AG04449 (cell line): ENCODE results near the gene MAP3K19.
"Not testable (repeated sequence)": the region's sequence is repeated elsewhere in the genome, so short reads cannot be mapped to it uniquely, and the experiment has no call there.

Source experiments
- CTCF ChIA-PET: fragments of 350-600 bp; formaldehyde crosslinking; extraction: SDS; loops from one replicate; lab custom pipeline; 2021; ENCODE audit warnings: antibody characterized with exemption; lab: Yijun Ruan, JAX
- POLR2A ChIA-PET: fragments of 400-600, 350-600 bp; formaldehyde crosslinking; extraction: SDS; loops from one replicate; lab custom pipeline; 2020; ENCODE audit warnings: antibody characterized with exemption, inconsistent platforms; lab: Yijun Ruan, JAX
- DNase-seq: peaks from one replicate; pipeline ENCODE4 v3.0.0-alpha.2; 2010; ENCODE audit warnings: low read depth, low spot score
- H3K4me3 ChIP-seq: 2 replicates; pipeline ENCODE4 v1.5.1; 2011; ENCODE audit warnings: low read depth, mild to moderate bottlenecking, control low read depth, low read length
- TF ChIP-seq, protein P1 (sequence below): IDR thresholded peaks from one replicate; pipeline ENCODE4 v1.5.1; 2011; ENCODE audit warnings: mild to moderate bottlenecking, moderate library complexity, low read length, control low read depth, inconsistent platforms; ENCODE audit not compliant: insufficient read depth; ENCODE audit errors: missing control alignments

Gene MAP3K19

GRCh38 chr2:135037831-135038230, 9.4 kb downstream of the MAP3K19 start:
- TF ChIP-seq, protein P1, sequence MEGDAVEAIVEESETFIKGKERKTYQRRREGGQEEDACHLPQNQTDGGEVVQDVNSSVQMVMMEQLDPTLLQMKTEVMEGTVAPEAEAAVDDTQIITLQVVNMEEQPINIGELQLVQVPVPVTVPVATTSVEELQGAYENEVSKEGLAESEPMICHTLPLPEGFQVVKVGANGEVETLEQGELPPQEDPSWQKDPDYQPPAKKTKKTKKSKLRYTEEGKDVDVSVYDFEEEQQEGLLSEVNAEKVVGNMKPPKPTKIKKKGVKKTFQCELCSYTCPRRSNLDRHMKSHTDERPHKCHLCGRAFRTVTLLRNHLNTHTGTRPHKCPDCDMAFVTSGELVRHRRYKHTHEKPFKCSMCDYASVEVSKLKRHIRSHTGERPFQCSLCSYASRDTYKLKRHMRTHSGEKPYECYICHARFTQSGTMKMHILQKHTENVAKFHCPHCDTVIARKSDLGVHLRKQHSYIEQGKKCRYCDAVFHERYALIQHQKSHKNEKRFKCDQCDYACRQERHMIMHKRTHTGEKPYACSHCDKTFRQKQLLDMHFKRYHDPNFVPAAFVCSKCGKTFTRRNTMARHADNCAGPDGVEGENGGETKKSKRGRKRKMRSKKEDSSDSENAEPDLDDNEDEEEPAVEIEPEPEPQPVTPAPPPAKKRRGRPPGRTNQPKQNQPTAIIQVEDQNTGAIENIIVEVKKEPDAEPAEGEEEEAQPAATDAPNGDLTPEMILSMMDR = no peak
- no peak overlapping the region for H3K4me3 ChIP-seq
- POLR2A ChIA-PET = no interaction called here
- no peak for DNase-seq
- CTCF ChIA-PET = no interaction called here

DNA sequence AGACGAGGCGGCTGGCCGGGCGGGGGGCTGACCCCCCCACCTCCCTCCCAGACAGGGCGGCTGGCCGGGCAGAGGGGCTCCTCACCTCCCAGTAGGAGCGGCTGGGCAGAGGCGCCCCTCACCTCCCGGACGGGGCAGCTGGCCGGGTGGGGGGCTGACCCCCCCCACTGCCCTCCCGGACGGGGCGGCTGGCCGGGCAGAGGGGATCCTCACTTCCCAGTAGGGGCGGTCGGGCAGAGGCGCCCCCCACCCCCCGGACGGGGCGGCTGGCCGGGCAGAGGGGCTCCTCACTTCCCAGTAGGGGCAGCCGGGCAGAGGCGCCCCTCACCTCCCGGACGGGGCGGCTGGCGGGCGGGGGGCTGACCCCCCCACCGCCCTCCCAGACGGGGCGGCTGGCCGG, 14.0 kb downstream of the MAP3K19 start:
- POLR2A ChIA-PET = not testable (repeated sequence)

DNA sequence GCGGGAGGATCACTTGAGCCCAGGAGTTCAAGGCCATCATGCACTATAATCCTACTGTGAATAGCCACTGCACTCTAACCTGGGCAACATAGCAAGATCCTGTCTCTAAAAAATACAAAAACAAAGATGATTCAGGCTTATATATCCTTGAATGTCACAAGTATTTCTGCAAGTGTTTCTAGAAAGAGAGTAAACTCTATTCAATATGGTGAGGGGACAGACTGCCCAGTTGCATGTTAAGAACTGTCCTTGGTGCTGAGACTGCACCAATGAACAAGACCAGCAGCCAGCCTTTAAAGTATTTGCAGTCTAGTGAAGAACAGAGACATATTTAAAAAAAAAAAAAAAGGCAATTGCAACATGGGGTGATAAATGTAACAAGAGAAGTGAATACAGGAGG, 16.4 kb downstream of the MAP3K19 start:
- DNase-seq = no peak
- ChIA-PET CTCF (interaction anchor here (0.6 kb wide), 1 partner anchor 18 kb away, joined by 3 read pairs; no protein-coding TSS in a partner anchor), POLR2A (no interaction called here)
- TF ChIP-seq, protein P1 = no peak
- no peak overlapping the region for H3K4me3 ChIP-seq

More for the DNA sequence above, 14.0 kb downstream of the MAP3K19 start:
- CTCF ChIA-PET, H3K4me3 ChIP-seq, DNase-seq: not testable (repeated sequence)

DNA sequence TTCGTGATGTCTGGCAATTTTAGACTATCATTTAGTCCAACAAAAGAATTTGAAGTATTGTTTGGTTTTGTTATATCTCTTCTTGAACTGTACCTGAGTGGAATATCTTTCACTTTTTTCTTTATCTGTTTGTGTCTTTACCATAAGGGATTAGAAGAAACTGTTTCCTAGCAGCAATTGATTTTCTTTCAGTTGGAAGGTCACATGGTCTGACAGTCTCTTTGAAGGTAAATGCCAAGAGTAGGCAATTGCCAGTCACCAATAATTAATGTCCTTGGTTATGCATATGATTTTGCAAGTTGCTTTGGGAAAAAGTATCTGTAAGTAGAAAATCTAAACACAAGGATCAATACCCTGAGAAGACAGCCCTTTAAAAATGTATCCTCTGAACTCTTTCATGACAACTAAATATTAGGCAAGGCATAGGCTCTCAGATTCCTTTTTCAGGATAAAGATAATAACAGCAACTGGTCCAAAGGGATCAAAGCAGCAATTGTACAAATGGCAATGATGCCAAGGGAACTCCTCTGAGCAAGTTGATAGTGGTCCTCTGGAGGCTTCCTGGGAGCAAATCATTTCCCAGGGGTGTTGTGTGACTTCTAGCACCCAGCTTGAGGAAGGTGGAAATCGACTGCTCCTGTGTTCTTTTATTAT, 17.6 kb downstream of the MAP3K19 start:
- POLR2A ChIA-PET = no interaction called here
- no peak for DNase-seq
- TF ChIP-seq, protein P1 = no peak
- CTCF ChIA-PET = no interaction called here
- no peak overlapping the region for H3K4me3 ChIP-seq

GRCh38 chr2:135023886-135024485, 23.3 kb downstream of the MAP3K19 start:
- CTCF ChIA-PET = interaction anchor here (2.0 kb wide), 1 partner anchor 20 kb away, joined by 4 read pairs; no protein-coding TSS in a partner anchor
- POLR2A ChIA-PET = no interaction called here

DNA sequence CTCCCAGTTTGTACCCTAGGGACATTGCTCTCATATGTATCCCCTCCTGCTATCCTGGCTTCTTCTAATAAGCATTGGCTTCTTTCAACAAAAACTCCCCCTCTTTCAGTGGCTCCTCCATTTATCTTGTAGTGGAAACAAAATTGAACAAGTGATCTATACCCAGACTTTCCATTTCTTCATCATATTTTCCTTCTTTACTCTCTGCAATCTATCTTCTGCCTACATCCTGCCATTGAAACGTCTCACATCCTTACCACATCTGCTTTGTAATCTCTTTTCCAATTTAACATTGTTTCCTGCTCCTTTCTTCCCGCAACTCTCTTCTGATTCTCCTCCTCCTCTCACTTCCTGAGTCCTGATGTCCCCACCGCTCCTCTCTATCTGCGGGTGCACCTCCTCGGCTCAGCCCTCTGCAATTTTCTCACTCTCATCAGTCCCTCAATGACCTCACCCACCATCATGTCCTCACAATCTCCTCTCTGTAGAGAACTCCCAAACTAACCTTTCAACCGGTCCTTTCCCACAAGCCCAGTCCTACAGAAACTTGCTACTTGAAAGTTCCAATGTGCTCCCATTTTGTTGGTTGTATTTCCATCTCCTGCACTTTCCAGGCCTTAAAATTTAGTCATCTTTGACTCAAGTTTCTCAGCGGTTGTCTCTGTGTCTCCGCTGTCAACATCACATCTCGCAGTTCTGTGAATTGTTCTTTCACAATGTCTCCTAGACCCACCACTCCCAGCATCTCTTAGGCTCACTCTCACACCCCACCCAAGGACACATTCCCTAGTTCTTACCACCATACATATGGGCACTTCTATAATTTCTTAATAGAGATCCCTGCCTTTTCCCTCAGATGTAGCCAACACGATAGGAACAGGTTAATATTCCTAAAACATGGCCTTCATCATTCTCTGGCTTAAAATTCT, 24.0 kb downstream of the MAP3K19 start:
- no peak overlapping the region for H3K4me3 ChIP-seq
- ChIA-PET CTCF (no interaction called here), POLR2A (no interaction called here)
- TF ChIP-seq, protein P1 = no peak
- DNase-seq = no peak

More at GRCh38 chr2:135023886-135024485, 23.3 kb downstream of the MAP3K19 start:
- TF ChIP-seq, protein P1 = no peak
- no peak overlapping the region for H3K4me3 ChIP-seq
- DNase-seq = no peak
